ENCODE measurements around the gene NEK4.

NEK4 gene

GRCh38 chr3:52788890-52789745 lies 18.4 kb upstream of the NEK4 start:
- no peak for DNase-seq (ENCODE audit: low read depth, low spot score)
- Histone ChIP-seq H3K9ac (ENCODE audit: insufficient read length, low read depth) (no peak overlapping the region), H3K4me3 (ENCODE audit: insufficient read length, low read depth) (no peak overlapping the region), H3K9me3 (ENCODE audit: insufficient read depth, low read length) (no peaks in the 10 kb centered on the region), H3K36me3 (ENCODE audit: insufficient read depth, insufficient read length, low read length) (no peaks in the 10 kb centered on the region), H3K27me3 (ENCODE audit: insufficient read depth, insufficient read length) (peaks cover 5% of the 10 kb centered on the region), H3K4me1 (ENCODE audit: insufficient read depth, insufficient read length) (peaks cover 1% of the 10 kb centered on the region)
- no peak for TF ChIP-seq SUZ12 (IDR thresholded peaks at IDR 0.05; ENCODE audit: extremely low read depth, insufficient read depth, insufficient read length)
- TF ChIP-seq YY1 (IDR thresholded peaks at IDR 0.05; ENCODE audit: insufficient read depth, insufficient read length), result no peak
- no peak for TF ChIP-seq ZNF274 (IDR thresholded peaks at IDR 0.05; ENCODE audit: low read depth, low read length)

- H3K36me3 ChIP-seq (ENCODE audit: insufficient read depth, insufficient read length, low read length), result no peaks in the 10 kb centered on the region
- H3K4me1 ChIP-seq (ENCODE audit: insufficient read depth, insufficient read length), result peaks cover 3% of the 10 kb centered on the region
- no peak for TF ChIP-seq YY1 (IDR thresholded peaks at IDR 0.05; ENCODE audit: insufficient read depth, insufficient read length)
- peaks cover 5% of the 10 kb centered on the region for H3K27me3 ChIP-seq (ENCODE audit: insufficient read depth, insufficient read length)
- no peak overlapping the region for H3K4me3 ChIP-seq (ENCODE audit: insufficient read length, low read depth)
- H3K9me3 ChIP-seq (ENCODE audit: insufficient read depth, low read length), result no peaks in the 10 kb centered on the region
- DNase-seq (ENCODE audit: low read depth, low spot score), result no peak
- no peak overlapping the region for H3K9ac ChIP-seq (ENCODE audit: insufficient read length, low read depth)
Observed at GRCh38 chr3:52787672-52788625, 17.2 kb upstream of the NEK4 start.

DNA sequence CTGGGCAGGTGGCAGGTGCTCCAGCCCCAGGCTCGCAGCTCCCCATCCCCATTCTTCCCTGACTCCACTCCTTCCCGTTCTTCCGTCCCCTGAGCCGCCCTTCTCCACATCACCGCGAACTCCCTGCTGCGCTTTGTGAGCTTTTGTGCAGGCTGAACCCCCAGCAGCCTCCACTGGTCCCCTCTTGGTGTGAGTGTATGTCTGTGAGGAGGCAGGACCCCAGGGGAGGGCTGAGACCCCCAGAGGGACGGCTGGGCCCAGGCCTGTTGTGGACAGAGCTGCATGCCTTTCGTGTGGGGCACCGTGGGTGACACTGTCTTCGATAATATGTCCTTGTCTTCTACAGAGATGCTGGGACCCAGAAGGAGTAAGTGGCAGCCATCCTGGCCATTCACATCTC lies 16.5 kb upstream of the NEK4 start:
- no peaks in the 10 kb centered on the region for H3K9me3 ChIP-seq (ENCODE audit: insufficient read depth, low read length)
- no peak overlapping the region for H3K9ac ChIP-seq (ENCODE audit: insufficient read length, low read depth)
- TF ChIP-seq SUZ12 (IDR thresholded peaks at IDR 0.05; ENCODE audit: extremely low read depth, insufficient read depth, insufficient read length) (no peak), ZNF274 (IDR thresholded peaks at IDR 0.05; ENCODE audit: low read depth, low read length) (no peak), YY1 (IDR thresholded peaks at IDR 0.05; ENCODE audit: insufficient read depth, insufficient read length) (no peak)
- H3K4me1 ChIP-seq (ENCODE audit: insufficient read depth, insufficient read length), result peaks cover 3% of the 10 kb centered on the region
- H3K4me3 ChIP-seq (ENCODE audit: insufficient read length, low read depth), result no peak overlapping the region
- no peaks in the 10 kb centered on the region for H3K36me3 ChIP-seq (ENCODE audit: insufficient read depth, insufficient read length, low read length)
- H3K27me3 ChIP-seq (ENCODE audit: insufficient read depth, insufficient read length), result peaks cover 5% of the 10 kb centered on the region
- DNase-seq (ENCODE audit: low read depth, low spot score), result no peak

GRCh38 chr3:52786330-52787215 lies 15.8 kb upstream of the NEK4 start:
- Histone ChIP-seq H3K4me3 (ENCODE audit: insufficient read length, low read depth) (no peak overlapping the region), H3K4me1 (ENCODE audit: insufficient read depth, insufficient read length) (peaks cover 5% of the 10 kb centered on the region), H3K9me3 (ENCODE audit: insufficient read depth, low read length) (no peaks in the 10 kb centered on the region), H3K27me3 (ENCODE audit: insufficient read depth, insufficient read length) (peaks cover 7% of the 10 kb centered on the region), H3K36me3 (ENCODE audit: insufficient read depth, insufficient read length, low read length) (no peaks in the 10 kb centered on the region), H3K9ac (ENCODE audit: insufficient read length, low read depth) (no peak overlapping the region)
- DNase-seq (ENCODE audit: low read depth, low spot score), result no peak
- TF ChIP-seq YY1 (IDR thresholded peaks at IDR 0.05; ENCODE audit: insufficient read depth, insufficient read length) (no peak), SUZ12 (IDR thresholded peaks at IDR 0.05; ENCODE audit: extremely low read depth, insufficient read depth, insufficient read length) (no peak), ZNF274 (IDR thresholded peaks at IDR 0.05; ENCODE audit: low read depth, low read length) (no peak)

GRCh38 chr3:52784931-52785590 lies 14.3 kb upstream of the NEK4 start:
- Histone ChIP-seq H3K9me3 (ENCODE audit: insufficient read depth, low read length) (no peaks in the 10 kb centered on the region), H3K9ac (ENCODE audit: insufficient read length, low read depth) (no peak overlapping the region), H3K4me3 (ENCODE audit: insufficient read length, low read depth) (no peak overlapping the region), H3K36me3 (ENCODE audit: insufficient read depth, insufficient read length, low read length) (no peaks in the 10 kb centered on the region), H3K27me3 (ENCODE audit: insufficient read depth, insufficient read length) (peaks cover 10% of the 10 kb centered on the region), H3K4me1 (ENCODE audit: insufficient read depth, insufficient read length) (peaks cover 5% of the 10 kb centered on the region)
- TF ChIP-seq SUZ12 (IDR thresholded peaks at IDR 0.05; ENCODE audit: extremely low read depth, insufficient read depth, insufficient read length) (no peak), YY1 (IDR thresholded peaks at IDR 0.05; ENCODE audit: insufficient read depth, insufficient read length) (no peak), ZNF274 (IDR thresholded peaks at IDR 0.05; ENCODE audit: low read depth, low read length) (no peak)
- no peak for DNase-seq (ENCODE audit: low read depth, low spot score)

GRCh38 chr3:52784021-52784621 lies 13.4 kb upstream of the NEK4 start:
- DNase-seq (ENCODE audit: low read depth, low spot score), result no peak
- peaks cover 5% of the 10 kb centered on the region for H3K4me1 ChIP-seq (ENCODE audit: insufficient read depth, insufficient read length)
- H3K27me3 ChIP-seq (ENCODE audit: insufficient read depth, insufficient read length), result peaks cover 12% of the 10 kb centered on the region
- no peak overlapping the region for H3K4me3 ChIP-seq (ENCODE audit: insufficient read length, low read depth)
- H3K36me3 ChIP-seq (ENCODE audit: insufficient read depth, insufficient read length, low read length), result no peaks in the 10 kb centered on the region
- no peak overlapping the region for H3K9ac ChIP-seq (ENCODE audit: insufficient read length, low read depth)
- TF ChIP-seq ZNF274 (IDR thresholded peaks at IDR 0.05; ENCODE audit: low read depth, low read length), result no peak
- no peak for TF ChIP-seq SUZ12 (IDR thresholded peaks at IDR 0.05; ENCODE audit: extremely low read depth, insufficient read depth, insufficient read length)
- TF ChIP-seq YY1 (IDR thresholded peaks at IDR 0.05; ENCODE audit: insufficient read depth, insufficient read length), result no peak
- no peaks in the 10 kb centered on the region for H3K9me3 ChIP-seq (ENCODE audit: insufficient read depth, low read length)
